Epidermal melanocyte (primary cell): ENCODE measurements around the gene TTL.
"Not testable (repeated sequence)": the region's sequence is repeated elsewhere in the genome, so short reads cannot be mapped to it uniquely, and the experiment has no call there.

Source experiments
- DNase-seq: peaks from one replicate; pipeline ENCODE4 v3.0.0; 2011; ENCODE audit warnings: low spot score; ENCODE audit not compliant: insufficient read length

The TTL gene

DNA sequence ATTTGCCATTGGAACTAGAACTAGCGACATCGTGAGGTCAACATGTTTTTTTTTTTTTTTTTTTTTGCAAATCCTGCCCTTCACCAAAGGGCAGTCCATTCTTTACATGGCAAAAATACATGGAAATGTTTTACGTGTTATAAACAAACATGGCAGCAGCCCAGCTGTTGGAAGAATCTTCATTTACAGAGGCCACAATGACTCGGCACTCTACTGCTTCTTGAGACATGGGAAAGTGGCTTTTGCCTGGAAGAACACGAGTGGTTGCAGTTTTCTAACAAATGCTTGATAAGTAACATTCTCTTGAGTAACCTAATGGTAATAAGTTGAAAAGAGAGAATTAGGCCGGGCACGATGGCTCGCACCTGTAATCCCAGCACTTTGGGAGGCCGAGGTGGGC, 37.5 kb downstream of the TTL start:
- DNase-seq: no peak

DNA sequence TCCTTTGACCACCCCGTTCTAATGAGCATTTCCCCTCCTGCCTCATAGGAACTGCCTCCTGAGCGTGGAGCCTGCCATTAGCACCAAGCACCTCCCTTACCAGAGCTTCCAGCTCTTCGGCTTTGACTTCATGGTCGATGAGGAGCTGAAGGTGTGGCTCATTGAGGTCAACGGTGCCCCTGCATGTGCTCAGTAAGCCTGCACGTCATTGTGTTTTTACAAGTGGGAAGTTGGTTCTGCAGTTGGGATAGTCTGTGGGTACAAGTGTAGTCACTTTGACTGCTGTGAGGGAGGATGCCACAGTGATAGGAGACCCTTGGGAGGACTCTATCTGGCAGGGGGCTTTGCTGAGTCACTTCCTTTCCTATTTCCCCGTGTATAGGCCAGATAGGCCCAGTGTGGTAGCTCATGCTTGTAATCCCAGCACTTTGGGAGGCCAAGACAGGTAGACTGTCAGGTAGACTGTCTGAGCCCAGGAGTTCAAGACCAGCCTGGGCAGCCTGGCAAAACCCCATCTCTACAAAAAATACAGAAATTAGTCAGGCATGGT, 38.4 kb downstream of the TTL start:
- DNase-seq: no peak

DNA sequence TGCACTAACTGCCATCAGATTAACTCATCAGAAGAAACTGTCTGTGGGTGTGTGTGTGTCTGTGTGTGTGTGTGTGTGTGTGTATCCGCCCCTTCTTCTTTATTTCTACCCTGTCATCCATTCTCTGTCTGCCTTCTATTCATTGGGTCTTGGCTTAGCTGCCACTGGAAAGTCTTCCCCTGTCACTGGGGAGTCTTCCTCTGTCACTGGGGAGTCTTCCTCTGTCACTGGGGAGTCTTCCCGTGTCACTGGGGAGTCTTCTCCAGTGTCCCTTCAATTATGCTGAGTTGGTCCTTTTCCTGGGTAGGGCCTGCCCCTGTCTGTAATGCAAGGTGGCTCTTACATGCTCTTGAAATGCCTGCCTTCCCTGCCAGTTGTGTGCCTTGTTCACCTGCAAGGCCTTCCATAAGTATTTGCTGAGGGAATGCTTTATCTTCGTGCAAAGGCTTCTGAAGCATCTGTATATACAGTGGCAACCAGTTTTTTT, 41.4 kb downstream of the TTL start:
- no peak for DNase-seq

DNA sequence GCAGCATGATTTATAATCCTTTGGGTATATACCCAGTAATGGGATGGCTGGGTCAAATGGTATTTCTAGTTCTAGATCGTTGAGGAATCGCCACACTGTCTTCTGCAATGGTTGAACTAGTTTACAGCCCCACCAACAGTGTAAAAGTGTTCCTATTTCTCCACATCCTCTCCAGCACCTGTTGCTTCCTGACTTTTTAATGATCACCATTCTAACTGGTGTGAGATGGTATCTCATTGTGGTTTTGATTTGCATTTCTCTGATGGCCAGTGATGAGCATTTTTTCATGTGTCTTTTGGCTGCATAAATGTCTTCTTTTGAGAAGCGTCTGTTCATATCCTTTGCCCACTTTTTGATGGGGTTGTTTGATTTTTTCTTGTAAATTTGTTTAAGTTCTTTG, 42.3 kb downstream of the TTL start:
- DNase-seq: not testable (repeated sequence)

DNA sequence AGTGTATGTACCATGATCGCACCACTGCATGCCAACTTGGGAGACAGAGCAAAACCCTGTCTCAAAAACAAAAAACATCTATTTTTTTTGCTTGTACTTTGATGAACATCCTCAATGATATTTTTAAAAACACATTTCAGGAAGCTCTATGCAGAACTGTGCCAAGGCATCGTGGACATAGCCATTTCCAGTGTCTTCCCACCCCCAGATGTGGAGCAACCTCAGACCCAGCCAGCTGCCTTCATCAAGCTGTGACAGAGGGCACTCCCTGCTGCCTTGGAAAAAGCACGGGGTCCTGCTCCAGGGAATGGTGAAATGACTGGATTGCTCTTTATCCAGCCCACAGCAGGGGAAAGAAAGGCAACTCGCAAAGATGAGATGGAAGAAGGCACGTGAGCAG, 46.6 kb downstream of the TTL start:
- no peak for DNase-seq

DNA sequence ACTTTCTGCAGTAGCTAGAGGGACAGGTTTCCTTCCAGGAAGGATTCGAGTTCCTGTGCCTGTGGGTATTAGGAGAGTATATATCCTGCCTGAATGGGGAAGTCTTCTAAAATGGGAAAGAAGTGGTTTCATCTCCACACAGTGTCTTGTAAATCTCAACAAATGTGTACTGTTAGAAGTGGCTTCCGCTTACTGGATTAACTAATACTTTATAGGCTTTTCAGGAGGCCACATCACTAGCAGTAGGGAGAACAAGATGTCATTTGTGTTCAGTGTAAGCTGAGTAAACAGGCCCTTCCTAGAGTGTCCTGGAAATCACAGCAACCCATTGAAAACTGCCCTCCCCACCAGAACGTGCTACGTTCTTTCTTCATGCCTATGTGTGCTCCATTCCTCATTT, 47.8 kb downstream of the TTL start:
- DNase-seq: peak; percentile 35

DNA sequence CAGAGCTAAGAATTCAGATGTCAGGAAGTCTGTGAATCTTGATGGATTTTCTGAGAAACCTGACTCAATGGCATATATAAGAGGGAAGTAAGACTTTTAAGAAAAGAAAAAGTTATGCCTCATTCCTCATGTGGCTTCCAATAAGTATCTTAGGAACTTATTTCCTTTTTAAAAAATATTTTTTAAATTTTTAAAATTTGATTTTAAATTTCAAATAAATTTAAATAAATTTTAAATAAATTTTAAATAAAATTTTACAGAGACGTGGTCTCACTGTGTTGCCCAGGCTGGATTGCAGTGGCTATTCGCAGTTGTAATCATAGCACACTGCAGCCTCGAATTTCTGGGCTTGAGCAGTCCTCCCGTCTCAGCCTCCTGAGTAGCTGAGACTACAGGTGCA, 48.8 kb downstream of the TTL start:
- no peak for DNase-seq

DNA sequence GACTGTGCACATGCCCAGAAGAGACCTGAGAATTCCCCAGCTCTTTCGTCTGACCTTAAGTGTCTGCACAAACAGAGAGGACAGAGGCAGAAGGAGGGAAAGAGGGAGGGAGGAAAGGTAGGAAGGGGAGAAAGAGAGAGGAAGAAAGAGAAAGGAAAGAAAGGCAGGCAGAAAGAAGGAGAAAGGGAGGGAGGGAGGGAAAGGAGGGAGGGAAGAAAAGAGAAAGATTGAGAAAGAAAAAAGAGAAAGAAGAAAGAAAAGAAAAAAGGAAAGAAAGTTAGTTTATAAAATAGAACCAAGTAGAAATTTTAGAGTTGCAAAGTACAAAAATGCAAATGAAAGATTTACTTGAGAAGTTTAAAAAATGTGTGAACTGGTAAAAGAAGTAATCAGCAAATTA, 52.9 kb downstream of the TTL start:
- DNase-seq: no peak

DNA sequence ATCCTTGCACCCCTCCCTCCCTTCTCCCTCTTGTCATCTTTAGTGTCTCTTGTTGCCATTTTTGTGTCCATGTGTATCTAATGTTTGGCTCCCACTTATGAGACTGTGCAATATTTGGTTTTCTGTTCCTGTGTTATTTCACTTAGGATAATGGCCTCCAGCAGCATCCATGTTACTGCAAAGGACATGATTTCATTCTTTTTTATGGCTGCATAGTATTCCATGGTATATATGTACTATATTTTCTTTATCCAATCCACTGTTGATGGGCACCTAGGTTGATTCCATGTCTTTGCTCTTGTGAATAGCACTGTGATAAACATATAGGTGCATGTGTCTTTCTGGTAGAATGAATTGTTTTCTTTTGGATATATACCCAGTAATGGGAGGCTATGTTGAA, 54.7 kb downstream of the TTL start:
- DNase-seq: not testable (repeated sequence)

DNA sequence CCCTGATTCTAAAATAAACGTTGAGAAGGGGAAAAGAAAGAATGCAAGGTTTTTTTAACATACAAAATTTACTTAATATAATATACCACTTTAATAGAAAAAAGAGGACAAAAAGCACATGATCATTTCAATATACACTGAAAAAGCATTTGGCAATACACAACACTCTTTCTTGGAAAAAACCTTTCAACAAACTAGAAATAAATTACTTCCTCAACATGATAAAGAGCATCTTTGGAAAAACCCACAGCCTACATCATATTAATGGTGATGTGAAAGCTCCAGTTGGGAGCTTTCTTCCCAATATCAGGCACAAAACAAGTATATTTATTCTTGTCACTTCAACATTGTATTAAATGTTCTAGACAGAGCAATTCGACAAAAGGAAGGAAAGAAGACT, 57.4 kb downstream of the TTL start:
- DNase-seq: no peak

DNA sequence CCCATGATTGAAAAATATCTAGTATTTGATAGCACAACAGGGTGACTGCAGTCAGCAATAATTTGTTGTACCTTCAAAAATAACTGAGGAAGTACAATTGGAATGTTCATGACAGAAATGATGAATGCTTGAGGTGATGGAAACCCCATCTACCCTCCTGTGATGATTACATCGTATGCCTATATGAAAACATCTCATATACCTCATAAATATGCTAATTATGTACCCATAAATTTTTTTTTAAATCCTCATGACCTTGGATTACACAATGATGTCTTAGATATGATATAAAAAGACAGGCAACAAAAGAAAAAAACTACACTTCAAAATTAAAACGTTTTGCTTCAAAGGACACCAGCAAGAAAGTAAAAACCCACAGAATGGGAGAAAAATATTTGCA, 59.0 kb downstream of the TTL start:
- no peak for DNase-seq

DNA sequence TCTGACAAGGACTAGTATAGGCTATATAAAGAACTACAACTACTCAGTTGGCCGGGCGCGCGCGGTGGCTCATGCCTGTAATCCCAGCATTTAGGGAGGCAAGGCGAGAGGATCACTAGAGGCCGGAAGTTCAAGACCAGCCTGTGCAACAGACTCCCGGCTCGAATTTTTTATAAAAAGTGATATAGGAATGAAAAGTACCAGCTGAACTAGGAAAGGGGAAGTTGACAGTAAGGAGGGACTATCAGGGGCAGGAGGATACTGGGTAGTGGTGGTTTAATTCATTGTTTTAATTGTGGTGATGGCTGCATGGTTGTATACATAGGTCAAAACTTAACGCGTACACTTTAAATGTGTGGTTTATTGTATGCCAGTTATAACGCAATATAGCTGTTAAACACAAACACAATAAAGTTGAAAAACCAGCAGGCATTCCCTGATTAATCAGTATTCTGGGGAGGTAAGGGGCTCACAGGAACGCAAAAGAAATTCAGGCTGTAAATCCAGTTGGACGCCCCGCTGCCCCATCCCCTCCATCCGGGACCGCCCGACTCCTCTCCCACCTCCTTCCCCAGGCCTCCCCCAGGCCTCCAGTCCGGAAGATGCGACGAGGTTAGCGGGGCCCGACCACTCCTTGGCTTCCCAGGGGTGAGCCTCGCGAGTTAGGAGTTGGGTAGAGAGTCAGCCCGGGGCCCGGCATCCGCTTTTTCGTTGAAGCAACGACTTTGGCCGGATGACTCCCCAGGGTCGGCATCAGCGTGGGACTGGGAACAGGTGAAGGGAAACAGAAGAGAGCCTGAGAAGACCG, 59.6 kb downstream of the TTL start:
- DNase-seq: peak; percentile 38

DNA sequence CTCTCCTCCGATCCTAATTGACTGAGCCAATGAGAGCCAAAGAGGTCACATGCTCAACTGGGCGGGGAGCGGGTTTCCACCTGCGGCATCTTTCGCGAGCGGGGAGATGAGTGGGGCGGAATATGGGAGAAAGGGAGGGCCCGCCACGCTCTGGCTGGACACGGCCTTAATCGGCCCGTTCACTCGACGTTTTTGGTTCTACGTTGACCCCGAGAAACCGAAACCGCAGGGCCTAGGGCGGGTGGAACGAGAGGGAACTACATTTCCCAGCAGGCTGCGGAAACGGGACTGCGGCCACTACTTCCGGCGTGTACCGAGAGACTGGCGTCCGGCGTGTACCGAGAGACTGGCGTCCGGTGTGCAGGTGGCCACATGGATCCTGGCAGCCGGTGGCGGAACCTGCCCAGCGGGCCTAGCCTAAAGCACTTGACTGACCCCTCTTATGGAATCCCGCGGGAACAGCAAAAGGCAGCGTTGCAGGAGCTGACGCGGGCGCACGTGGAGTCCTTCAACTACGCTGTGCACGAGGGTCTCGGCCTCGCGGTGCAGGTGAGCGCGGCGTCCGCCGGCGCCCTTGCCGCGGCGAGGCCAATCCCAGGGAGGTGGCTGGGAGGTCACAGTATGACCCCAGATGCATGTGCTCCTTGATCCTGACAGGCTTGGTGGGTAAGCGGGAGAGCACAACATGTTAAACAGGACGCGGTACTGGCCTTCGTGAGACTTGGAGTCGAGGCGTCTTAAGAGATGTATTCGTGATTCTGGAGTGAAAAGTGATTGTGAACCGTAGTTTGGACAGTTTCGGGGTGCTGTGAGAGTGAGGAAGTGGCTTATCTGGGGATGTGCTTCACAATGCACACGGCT, 60.4 kb downstream of the TTL start, which contains the start of gene POLR1B:
Gene POLR1B (plus strand): TSS at position 343 of the 861 bp plus-strand sequence. CDS start 30 bp downstream, at position 373.
- DNase-seq: peak; percentile 64

DNA sequence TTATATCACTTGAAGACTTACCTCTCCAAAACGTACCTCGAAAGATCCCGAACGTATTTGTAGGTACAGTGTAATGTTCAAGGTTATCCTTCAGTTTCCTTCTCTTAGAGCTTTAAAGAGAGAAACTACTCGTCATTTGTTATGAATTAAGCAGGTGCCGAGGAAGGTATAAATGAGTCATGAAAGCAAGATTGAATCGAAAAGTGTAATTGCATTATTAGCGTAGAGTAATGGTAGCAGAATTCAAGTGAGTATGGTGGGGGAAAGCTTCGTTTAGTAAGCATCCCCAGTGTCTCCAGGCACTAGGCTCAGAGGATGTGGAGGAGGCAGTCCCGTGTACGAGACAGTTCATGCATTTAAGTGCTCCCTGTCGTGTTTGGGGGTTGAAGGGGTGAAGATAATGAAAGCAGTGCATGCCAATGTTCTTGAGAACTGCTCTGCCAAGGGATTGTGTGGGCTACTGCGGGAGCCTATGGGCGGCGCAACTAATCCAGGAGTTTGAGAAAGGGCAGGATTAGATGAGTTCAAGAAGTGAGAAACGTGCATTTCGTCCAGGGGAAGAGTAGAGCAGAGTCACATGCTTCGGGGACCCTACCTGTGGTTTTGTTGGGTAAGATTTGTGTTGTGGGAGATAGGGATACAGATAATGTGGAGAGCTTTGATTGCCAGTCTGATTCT, 61.2 kb downstream of the TTL start:
- no peak for DNase-seq

DNA sequence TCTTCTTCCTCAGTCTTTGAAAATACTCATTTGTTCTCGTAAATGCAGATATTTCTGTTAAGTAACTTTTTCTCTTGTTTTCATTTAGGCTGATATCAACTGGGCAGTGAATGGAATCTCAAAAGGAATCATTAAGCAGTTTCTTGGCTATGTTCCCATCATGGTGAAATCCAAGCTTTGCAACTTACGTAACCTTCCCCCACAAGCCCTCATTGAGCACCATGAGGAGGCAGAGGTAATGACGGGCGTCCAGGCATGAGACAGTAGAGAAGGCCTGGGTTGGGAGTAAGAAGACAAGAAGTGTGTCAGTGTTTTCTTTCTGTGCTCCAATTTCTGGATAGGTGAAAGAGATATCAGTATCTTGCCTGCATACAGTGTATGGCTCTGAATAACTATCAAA, 65.4 kb downstream of the TTL start:
- DNase-seq: no peak

DNA sequence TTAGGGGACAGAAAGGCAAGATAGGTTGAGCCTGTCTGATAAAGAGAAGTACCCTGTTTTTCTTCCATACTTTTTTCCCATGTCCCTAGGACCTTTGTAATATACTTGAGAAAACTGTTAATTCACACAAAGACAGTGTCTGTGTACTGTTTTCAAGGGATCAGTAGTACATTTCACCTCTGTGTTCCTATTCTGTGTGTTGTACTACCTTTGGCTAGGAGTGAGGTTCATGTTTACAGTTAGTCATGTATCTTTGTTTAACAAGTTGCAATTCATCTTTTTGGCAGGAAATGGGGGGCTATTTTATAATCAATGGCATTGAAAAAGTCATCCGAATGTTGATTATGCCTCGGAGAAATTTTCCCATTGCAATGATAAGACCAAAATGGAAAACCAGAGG, 67.0 kb downstream of the TTL start:
- DNase-seq: no peak

DNA sequence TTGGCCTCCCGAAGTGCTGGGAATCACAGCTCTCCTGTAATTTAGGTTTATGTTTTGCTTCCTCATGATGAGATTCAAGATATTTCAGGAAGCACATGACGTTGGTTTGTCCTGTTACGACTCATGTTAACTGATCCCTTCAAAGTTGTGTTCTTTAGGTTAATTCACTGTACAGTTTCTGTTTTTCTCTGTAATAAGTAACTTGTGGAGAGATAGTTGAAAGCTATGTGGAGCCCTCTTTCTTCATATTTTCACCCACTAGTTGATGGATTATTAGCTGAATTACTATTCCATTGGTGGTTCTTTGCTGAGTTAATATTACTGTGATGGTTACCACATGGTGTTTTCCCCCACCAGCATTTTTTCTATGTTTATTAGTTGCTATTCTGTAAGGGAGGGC, 84.1 kb downstream of the TTL start:
- no peak for DNase-seq

DNA sequence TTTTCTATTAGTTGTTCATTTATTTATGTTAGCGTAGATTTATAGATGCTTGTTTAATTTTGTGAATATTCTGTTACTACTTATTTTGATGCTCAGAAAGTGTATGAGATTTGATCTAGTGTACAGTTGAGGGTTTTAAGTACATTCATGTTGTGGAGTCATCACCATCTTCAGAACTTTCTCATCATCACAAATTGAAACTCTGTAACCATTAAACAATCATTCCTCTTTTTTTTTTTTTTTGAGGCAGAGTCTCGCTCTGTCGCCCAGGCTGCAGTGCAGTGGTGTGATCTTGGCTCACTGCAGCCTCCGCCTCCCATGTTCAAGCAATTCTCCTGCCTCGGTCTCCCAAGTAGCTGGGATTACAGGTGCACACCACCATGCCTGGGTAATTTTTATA, 84.6 kb downstream of the TTL start:
- not testable (repeated sequence) for DNase-seq

DNA sequence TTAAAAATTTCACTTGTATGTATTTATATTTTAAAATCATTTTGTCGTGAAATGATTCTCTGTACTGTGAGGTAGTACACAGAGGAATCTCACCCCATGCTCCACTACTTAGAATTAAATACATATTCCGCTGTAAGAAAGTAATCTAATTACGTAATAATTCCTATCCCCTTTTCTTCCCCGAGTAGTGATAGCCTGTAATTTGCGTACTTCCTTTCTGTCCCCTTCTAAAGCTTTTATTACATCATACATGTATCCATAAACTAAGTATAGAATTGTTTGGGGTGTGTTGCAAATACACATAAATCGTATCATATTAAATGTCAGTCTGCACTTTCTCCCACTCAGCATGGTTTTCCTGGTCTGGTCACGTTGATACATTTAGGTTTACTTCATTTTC, 90.0 kb downstream of the TTL start:
- no peak for DNase-seq

DNA sequence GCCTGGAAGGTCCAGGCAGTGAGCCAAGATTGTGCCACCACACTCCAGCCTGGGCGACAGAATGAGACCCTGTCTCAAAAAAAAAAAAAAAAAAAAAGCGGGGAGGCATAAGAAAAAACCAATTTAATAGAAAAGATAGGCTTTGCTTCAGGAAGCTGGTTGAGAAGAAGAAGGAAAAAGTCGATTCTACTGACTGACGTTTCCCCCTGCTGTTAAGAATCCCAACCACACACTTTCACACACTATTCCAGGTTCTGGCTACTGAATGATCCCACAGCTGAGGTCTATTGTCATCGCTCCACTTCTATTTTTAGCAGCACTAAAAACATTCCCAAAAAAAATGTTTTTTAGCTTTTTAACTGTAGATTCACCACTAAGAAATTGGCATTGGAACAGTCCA, 95.8 kb downstream of the TTL start:
- no peak for DNase-seq

DNA sequence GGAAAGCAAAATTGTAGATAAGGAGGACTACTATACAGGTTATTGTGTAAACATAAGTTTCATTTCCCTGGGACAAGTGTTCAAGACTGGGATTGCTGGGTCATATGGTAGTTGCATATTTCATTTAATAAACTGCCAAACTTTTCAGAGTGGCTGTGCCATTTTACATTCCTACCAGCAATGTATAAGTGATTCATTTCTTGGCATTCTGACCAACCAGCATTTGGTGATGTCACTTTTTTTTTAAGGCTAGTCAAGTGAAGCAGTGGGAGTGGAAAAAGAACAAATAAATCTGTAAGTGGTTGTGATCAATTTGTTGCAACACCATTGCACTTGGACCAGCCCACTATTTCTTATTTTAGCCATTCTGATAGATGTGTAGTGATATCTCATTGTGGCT, 97.3 kb downstream of the TTL start:
- DNase-seq: no peak

DNA sequence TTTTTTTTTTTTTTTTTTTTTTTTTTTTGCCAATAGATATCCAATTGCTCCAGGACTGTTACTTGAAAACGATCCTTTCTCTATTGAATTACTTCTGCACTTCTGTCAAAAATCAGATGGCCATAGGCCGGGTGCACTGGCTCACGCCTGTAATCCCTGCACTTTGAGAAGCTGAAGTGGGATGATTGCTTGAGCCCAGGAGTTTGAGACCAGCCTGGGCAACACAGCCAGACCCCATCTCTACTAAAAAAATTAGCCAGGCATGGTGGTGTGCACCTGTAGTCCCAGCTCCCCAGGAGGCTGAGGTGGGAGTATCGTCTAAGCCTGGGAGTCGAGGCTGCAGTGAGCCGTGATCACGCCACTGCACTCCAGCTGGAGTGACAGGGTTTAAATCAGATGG, 98.1 kb downstream of the TTL start:
- DNase-seq: no peak
